IPS-15b (cell line): ENCODE results near the gene SPAST.
"Not testable (repeated sequence)": the region's sequence is repeated elsewhere in the genome, so short reads cannot be mapped to it uniquely, and the experiment has no call there.

Source experiments
- H3K27me3 ChIP-seq: one replicate; pipeline ENCODE4 v1.6.1; 2013; ENCODE audit warnings: low read length; ENCODE audit not compliant: control insufficient read depth, insufficient read depth
- H3K36me3 ChIP-seq: one replicate; pipeline ENCODE4 v1.6.1; 2013; ENCODE audit warnings: low read length; ENCODE audit not compliant: control insufficient read depth, insufficient read depth
- H3K4me1 ChIP-seq: one replicate; pipeline ENCODE4 v1.6.1; 2013; ENCODE audit warnings: mild to moderate bottlenecking, low read length; ENCODE audit not compliant: control insufficient read depth, insufficient read depth
- H3K4me3 ChIP-seq: one replicate; pipeline ENCODE4 v1.5.1; 2013; ENCODE audit warnings: low read depth, low read length
- H3K9ac ChIP-seq: one replicate; pipeline ENCODE4 v1.6.1; 2013; ENCODE audit warnings: low read depth, mild to moderate bottlenecking, low read length
- H3K9me3 ChIP-seq: one replicate; pipeline ENCODE4 v1.6.1; 2013; ENCODE audit warnings: mild to moderate bottlenecking, low read length; ENCODE audit not compliant: control insufficient read depth, insufficient read depth

SPAST gene

DNA sequence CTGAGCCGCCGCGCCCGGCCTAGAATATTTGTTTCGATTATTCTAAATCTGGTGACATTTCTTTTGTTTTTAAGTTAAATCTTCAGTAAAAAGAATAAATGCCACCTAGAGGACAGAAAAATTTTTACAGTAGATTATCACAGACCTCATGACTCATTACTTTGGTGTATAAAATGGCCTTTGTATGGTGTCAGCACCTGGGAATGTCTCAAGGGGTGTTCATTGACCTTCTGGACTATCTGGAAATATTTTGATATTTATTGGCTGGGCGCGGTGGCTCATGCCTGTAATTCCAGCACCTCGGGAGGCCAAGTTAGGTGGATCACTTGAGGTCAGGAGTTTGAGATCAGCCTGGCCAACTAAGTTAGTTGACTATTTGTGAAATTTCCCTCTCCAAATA lies 72.1 kb downstream of the SPAST start:
- Histone ChIP-seq H3K9me3 (no peaks in the 10 kb centered on the region), H3K36me3 (peaks cover 5% of the 10 kb centered on the region), H3K27me3 (no peaks in the 10 kb centered on the region), H3K9ac (no peak overlapping the region), H3K4me1 (no peaks in the 10 kb centered on the region), H3K4me3 (no peak overlapping the region)

DNA sequence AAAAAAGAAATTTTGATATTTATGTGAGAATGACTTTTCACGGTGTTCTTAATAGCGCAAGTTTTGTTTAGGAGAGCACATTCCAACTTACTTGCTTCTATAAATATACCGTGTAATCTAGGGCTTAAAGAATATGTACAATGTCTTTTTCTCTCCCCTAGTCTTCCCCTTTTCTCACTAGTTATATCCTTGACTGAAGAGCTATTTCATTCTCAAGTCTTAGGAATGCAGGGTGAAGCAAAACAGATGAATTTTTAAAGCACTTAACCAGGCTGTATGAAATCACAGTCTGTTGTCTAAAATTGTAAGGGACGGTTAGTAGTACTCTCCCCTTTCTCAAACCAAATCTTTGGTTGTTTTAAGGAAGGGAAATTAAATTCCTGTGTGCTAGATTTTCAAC lies 72.7 kb downstream of the SPAST start:
- Histone ChIP-seq H3K36me3 (peaks cover 5% of the 10 kb centered on the region), H3K9ac (no peak overlapping the region), H3K9me3 (no peaks in the 10 kb centered on the region), H3K4me3 (no peak overlapping the region), H3K27me3 (no peaks in the 10 kb centered on the region), H3K4me1 (no peaks in the 10 kb centered on the region)

DNA sequence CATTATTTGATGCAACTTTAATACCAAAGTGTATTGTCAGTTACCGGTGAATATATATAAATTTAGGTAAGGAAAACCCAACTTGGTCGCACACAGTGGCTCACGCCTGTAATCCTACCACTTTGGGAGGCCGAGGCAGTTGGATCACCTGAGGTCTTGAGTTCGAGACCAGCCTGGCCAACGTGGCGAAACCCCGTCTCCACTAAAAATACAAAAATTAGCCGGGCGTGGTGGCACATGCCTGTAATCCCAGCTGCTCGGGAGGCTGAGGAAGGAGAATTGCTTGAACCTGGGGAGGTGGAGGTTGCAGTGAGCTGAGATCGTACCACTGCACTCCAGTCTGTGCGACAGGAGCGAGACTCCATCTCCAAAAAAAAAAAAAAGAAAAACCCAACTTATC lies 88.2 kb downstream of the SPAST start:
- not testable (repeated sequence) for H3K9me3 ChIP-seq, H3K9ac ChIP-seq, H3K27me3 ChIP-seq, H3K36me3 ChIP-seq, H3K4me3 ChIP-seq, H3K4me1 ChIP-seq

DNA sequence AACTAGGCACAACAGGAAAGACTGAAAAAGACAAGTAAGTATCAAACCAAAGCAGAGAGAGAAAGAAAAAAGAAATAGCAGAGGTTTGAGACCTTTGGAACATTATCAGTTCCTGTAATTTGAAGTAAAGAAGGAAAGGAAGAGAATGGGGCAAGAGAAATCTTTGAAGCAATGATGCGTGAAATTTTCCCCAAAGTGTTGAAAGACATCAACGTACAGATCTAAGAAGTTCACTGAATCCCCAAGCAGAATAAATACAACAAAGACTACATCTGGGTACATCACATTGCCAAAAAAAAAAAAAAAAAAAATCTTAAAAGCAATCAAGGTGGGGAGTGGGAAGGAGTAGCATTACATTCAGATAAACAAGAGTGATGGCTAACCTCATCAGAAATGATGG lies 96.3 kb downstream of the SPAST start:
- no peak overlapping the region for H3K4me3 ChIP-seq
- H3K9me3 ChIP-seq: no peaks in the 10 kb centered on the region
- H3K27me3 ChIP-seq: no peaks in the 10 kb centered on the region
- H3K4me1 ChIP-seq: no peaks in the 10 kb centered on the region
- H3K9ac ChIP-seq: no peak overlapping the region
- H3K36me3 ChIP-seq: no peaks in the 10 kb centered on the region

DNA sequence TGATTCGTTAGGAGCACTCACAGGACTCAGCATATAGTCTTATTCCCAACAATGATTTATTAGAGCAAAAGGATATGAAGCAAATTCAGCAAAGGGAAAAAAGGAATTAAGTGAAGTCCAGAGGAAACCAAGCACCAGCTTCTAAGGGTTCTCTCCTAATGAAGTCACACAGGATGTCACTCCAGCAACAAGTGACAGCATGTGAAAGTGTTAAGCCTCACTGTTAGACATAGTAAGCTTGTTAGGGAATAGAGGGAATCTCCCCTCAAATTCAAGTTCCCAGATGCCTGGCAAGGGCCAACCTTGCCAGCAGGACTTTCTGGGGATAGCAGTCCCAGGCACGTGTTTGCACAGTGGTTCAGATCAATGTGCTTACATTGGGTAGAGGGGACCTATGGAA lies 97.9 kb downstream of the SPAST start:
- no peak overlapping the region for H3K9ac ChIP-seq
- no peaks in the 10 kb centered on the region for H3K27me3 ChIP-seq
- H3K4me3 ChIP-seq: no peak overlapping the region
- H3K9me3 ChIP-seq: no peaks in the 10 kb centered on the region
- H3K4me1 ChIP-seq: no peaks in the 10 kb centered on the region
- no peaks in the 10 kb centered on the region for H3K36me3 ChIP-seq

DNA sequence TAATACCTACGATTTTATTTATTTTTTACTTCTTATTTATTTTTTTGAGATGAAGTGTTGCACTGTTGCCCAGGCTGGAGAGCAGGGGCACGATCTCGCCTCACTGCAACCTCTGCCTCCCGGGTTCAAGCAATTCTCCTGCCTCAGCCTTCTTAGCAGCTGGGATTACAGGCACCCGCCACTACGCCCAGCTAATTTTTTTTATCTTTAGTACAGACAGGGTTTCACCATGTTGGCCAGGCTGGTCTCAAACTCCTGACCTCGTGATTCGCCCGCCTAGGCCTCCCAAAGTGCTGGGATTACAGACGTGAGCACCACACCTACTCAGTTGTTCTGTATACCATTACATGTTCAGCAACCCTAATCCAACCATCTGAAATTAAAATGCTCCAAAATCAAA lies 100.9 kb downstream of the SPAST start:
- not testable (repeated sequence) for H3K9me3 ChIP-seq, H3K36me3 ChIP-seq, H3K4me1 ChIP-seq, H3K9ac ChIP-seq, H3K27me3 ChIP-seq
- peak overlapping the region; percentile 92 for H3K4me3 ChIP-seq

DNA sequence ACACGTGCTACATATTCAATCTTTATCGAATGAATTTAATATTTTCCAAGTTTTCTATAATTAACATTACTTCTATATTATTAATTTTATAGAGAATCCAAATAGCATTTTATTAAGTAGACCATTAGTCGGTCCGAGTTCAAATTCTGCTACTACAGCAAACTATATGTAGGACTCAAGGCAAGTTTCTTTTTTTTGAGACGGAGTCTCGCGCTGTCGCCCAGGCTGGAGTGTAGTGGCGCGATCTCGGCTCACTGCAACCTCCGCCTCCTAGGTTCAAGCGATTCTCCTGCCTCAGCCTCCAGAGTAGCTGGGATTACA lies 101.6 kb downstream of the SPAST start:
- H3K9me3 ChIP-seq, H3K36me3 ChIP-seq, H3K4me1 ChIP-seq, H3K27me3 ChIP-seq: not testable (repeated sequence)
- peak overlapping the region; percentile 74 for H3K9ac ChIP-seq
- H3K4me3 ChIP-seq: peak overlapping the region; percentile 92

DNA sequence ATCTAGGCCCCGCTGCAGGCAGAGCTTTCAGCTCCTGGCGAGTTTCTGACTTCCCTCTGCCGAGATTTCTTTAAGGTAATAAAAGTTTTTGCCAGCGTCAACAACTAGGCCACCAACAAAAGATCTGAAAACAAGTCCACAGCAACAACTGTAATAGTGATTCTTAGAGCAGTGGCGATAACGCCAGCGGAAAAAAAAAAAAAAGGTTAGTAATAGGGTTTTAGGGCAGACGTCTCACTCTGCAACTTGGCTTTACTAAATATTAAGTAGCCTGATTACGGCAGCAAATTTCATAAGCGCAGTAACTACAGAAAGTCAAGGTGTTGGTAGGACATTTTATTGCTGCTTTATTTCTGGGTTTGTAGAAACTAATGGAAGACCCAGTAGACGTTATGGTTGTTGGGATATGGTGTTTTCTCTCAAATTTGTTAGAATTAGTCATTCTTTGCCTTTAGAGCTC lies 102.8 kb downstream of the SPAST start:
- Histone ChIP-seq H3K4me3 (peak overlapping the region; percentile 92), H3K36me3 (no peaks in the 10 kb centered on the region), H3K27me3 (no peaks in the 10 kb centered on the region), H3K4me1 (no peaks in the 10 kb centered on the region), H3K9me3 (no peaks in the 10 kb centered on the region), H3K9ac (peak overlapping the region; percentile 88)

DNA sequence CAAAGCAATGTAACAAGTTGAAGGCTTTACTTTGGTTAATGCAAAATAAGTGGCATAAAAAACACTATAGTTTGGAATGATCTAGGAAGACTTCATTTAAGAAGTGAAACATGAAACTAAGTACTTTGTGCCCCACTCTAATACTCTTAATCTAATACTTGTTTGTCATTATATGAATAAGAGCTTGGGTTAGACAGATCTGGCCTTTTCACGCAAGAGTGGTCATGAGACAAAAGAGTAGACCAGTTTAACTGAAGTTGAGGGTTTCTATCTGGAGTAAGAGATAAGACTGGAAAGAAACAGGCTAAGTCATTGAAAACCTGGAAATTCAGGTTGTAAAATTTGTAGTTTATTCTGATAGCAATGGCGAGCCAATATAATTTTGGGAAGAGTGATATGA lies 105.2 kb downstream of the SPAST start:
- Histone ChIP-seq H3K4me1 (no peaks in the 10 kb centered on the region), H3K9me3 (no peaks in the 10 kb centered on the region), H3K9ac (no peak overlapping the region), H3K4me3 (no peak overlapping the region), H3K36me3 (no peaks in the 10 kb centered on the region), H3K27me3 (no peaks in the 10 kb centered on the region)

DNA sequence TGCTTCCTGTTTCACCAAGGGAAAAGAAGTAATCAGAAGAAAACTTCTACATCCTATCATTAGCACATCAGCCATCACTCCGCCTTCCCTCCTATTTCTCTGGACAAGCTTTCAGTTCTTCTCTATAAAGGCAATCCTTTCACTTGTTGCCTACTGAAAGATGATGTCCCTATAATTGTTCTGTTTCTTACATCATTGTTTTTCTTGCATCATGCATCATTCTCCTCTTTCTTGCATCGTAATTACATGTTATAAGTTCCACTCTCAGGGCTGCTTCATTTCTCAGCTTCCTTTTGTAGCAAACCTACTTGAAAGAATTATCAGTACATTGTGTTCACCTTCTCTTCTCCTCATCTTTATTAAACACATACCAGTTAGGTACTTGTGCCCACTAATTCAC lies 109.5 kb downstream of the SPAST start:
- peaks cover 6% of the 10 kb centered on the region for H3K36me3 ChIP-seq
- H3K4me1 ChIP-seq: no peaks in the 10 kb centered on the region
- H3K4me3 ChIP-seq: no peak overlapping the region
- no peaks in the 10 kb centered on the region for H3K27me3 ChIP-seq
- no peak overlapping the region for H3K9ac ChIP-seq
- no peaks in the 10 kb centered on the region for H3K9me3 ChIP-seq

DNA sequence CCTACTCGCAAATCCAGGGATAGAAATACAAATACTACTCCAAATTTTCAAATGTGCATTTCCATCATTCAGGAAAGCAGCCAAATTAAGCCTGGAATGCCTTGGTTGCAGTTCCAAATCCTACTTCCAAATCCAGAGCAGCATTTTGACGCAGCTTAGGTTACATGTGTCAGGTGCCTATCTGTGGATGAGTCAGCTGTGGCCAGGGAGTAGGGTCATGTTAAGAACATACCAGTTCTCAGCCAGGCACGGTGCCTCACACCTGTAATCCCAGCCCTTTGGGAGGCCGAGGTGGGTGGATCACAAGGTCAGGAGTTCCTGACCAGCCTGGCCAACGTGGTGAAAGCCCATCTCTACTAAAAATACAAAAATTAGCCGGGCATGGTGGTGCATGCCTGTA lies 119.3 kb downstream of the SPAST start:
- Histone ChIP-seq H3K36me3 (peaks cover 4% of the 10 kb centered on the region), H3K4me1 (no peaks in the 10 kb centered on the region), H3K4me3 (no peak overlapping the region), H3K27me3 (no peaks in the 10 kb centered on the region), H3K9ac (no peak overlapping the region), H3K9me3 (no peaks in the 10 kb centered on the region)

DNA sequence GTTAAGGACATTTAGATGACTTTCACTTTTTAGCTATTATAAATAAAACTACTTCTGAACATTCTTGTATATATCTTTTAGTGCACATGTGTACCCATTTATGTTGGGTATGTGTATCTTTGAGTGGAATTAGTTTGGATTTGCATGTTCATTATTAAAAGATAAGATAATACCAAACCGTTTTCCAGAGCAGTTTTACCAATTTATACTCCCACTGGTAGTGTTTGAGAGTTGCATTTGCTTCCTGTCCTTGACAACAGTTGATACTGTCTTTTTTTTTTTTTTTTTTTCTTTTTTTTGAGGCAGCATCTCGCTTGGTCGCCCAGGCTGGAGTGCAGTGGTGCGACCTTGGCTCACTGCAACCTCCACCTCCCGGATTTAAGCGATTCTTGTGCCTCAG lies 125.7 kb downstream of the SPAST start:
- H3K9me3 ChIP-seq: no peaks in the 10 kb centered on the region
- no peaks in the 10 kb centered on the region for H3K4me1 ChIP-seq
- no peak overlapping the region for H3K4me3 ChIP-seq
- no peaks in the 10 kb centered on the region for H3K36me3 ChIP-seq
- H3K9ac ChIP-seq: no peak overlapping the region
- no peaks in the 10 kb centered on the region for H3K27me3 ChIP-seq

DNA sequence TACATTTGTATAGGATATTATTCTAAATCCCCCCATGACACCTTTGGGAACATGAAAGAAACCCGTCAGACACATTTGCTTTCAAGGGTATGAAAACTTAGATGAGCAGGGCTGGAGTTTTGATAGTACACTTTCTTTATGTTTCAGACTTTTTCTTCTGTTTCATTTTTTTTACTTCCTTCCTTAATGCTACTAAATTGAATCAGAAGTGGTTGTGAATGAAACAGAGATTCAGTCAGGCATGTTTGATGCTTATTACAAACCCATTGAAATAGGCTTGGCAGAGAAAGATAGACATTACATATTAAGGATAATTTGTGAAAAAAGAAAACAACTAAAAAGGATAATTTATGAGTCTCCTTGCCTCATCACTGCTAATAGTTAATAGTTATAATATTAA lies 129.1 kb downstream of the SPAST start:
- H3K9ac ChIP-seq: no peak overlapping the region
- H3K36me3 ChIP-seq: no peaks in the 10 kb centered on the region
- H3K4me1 ChIP-seq: no peaks in the 10 kb centered on the region
- H3K9me3 ChIP-seq: no peaks in the 10 kb centered on the region
- no peak overlapping the region for H3K4me3 ChIP-seq
- H3K27me3 ChIP-seq: no peaks in the 10 kb centered on the region
